ENCODE results near the gene HNF1A.

DNA sequence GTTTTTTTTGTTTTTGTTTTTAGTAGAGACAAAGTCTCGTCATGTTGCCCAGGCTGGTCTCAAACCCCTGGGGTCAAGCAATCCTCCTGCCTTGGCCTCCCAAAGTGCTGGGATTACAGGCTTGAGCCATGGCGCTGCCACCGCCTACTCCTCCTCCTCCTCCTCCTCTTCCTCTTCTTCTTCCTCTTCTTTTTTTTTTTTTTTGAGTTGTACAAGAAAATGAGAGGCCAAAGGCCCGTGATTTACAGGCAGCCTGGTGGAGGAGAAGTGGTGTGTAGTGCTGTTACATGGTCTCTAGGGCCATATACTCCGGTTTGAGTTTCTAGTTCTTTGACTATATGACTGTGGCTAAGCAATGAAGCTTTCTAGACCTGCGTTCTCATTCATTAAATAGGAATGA, 44.6 kb upstream of the HNF1A start:
- TF ChIP-seq POLR2A (IDR thresholded peaks at IDR 0.05; ENCODE audit: low read depth, low read length) = no peak
- no peak for TF ChIP-seq EZH2 (IDR thresholded peaks at IDR 0.05; ENCODE audit: borderline replicate concordance, low read depth, low read length, severe bottlenecking)
- no peak for TF ChIP-seq POLR2AphosphoS5 (IDR thresholded peaks at IDR 0.05; ENCODE audit: insufficient read depth, low read depth, low read length)
- TF ChIP-seq, protein P1, sequence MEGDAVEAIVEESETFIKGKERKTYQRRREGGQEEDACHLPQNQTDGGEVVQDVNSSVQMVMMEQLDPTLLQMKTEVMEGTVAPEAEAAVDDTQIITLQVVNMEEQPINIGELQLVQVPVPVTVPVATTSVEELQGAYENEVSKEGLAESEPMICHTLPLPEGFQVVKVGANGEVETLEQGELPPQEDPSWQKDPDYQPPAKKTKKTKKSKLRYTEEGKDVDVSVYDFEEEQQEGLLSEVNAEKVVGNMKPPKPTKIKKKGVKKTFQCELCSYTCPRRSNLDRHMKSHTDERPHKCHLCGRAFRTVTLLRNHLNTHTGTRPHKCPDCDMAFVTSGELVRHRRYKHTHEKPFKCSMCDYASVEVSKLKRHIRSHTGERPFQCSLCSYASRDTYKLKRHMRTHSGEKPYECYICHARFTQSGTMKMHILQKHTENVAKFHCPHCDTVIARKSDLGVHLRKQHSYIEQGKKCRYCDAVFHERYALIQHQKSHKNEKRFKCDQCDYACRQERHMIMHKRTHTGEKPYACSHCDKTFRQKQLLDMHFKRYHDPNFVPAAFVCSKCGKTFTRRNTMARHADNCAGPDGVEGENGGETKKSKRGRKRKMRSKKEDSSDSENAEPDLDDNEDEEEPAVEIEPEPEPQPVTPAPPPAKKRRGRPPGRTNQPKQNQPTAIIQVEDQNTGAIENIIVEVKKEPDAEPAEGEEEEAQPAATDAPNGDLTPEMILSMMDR (IDR thresholded peaks at IDR 0.05; ENCODE audit: extremely low read depth in 1 of 2, insufficient read depth in 1 of 2, low read depth in 1 of 2, low read length in 2 of 2) = no peak
- no peak for TF ChIP-seq JUN (IDR thresholded peaks at IDR 0.05; ENCODE audit: borderline replicate concordance, insufficient read depth, insufficient read length, low read depth)
- TF ChIP-seq, protein P2, sequence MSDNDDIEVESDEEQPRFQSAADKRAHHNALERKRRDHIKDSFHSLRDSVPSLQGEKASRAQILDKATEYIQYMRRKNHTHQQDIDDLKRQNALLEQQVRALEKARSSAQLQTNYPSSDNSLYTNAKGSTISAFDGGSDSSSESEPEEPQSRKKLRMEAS (IDR thresholded peaks at IDR 0.05; ENCODE audit: insufficient read depth, insufficient read length) = no peak
- TF ChIP-seq FOS (IDR thresholded peaks at IDR 0.05; ENCODE audit: borderline replicate concordance, insufficient read depth, low read length) = no peak
- TF ChIP-seq MYC (IDR thresholded peaks at IDR 0.05; ENCODE audit: low read depth, low read length) = no peak
- no peak for TF ChIP-seq GATA2 (IDR thresholded peaks at IDR 0.05; ENCODE audit: insufficient read depth, insufficient read length, low read depth, low read length)

All from endothelial cell of umbilical vein (primary cell).